Loucy (cell line): ENCODE results near the gene NUDT1.

Experiments
- CTCF ChIP-seq: fragments of 200-600 bp; sonication (generic); conservative IDR thresholded peaks from 2 replicates; pipeline ENCODE4 v1.5.1; 2014; ENCODE audit warnings: mild to moderate bottlenecking, antibody characterized with exemption, low read length
- EZH2phosphoT487 ChIP-seq: fragments of 200-600 bp; IDR thresholded peaks from 2 replicates; pipeline ENCODE4 v1.6.1; 2018; ENCODE audit warnings: antibody characterized with exemption, mild to moderate bottlenecking, moderate library complexity, borderline replicate concordance

GRCh38 chr7:2289621-2290020 is 47.6 kb downstream of the NUDT1 start:
- TF ChIP-seq CTCF (no peak), EZH2phosphoT487 (no peak)
